Right renal cortex interstitium (tissue), 3 donors: Measurements from ENCODE around the gene AAMP. TPM values are rescaled to one million over a fixed set of nuclear protein-coding genes. Genes with fewer than 3 reads are reported as not detected.
A peak's percentile ranks its signal among the peaks of the same experiment; 100 is the strongest.

Experiments used
- DNase-seq, 3 donors: peaks; one replicate each; pipeline ENCODE4 v3.0.0-alpha.2; 2013; ENCODE audit warnings: low read depth in 3 of 3, low spot score in 2 of 3
- polyA plus RNA-seq, 3 donors: library from polyadenylated mRNA; unstranded; fragments of 120-200 nt; gene quantifications; one replicate each; pipeline ENCODE4 v1.2.1, GENCODE V29; 2013; ENCODE audit not compliant: insufficient read length in 3 of 3

AAMP gene
- polyA plus RNA-seq, 3 donors, result 124 to 147 (median 128) TPM

DNA sequence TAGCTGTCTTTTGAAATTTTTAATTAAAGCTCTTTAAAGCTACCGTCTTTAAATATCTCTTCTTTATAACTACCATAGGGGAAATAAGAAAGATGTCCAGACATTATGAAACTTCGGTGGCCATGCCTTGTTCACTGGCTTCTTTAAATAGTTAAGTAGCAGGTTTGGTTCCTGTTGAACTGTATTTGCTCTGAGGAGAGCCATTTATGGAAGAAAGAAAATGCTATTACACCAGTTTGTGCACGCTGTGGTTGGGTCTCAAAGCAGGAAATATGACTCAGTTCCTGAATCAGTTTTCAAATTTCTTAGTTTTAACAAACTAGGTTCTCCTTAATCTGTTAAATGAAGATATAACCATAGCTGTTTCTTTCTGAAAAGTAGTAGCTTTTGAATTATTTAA, 40.7 kb downstream of the AAMP start:
- DNase-seq, result no peak

DNA sequence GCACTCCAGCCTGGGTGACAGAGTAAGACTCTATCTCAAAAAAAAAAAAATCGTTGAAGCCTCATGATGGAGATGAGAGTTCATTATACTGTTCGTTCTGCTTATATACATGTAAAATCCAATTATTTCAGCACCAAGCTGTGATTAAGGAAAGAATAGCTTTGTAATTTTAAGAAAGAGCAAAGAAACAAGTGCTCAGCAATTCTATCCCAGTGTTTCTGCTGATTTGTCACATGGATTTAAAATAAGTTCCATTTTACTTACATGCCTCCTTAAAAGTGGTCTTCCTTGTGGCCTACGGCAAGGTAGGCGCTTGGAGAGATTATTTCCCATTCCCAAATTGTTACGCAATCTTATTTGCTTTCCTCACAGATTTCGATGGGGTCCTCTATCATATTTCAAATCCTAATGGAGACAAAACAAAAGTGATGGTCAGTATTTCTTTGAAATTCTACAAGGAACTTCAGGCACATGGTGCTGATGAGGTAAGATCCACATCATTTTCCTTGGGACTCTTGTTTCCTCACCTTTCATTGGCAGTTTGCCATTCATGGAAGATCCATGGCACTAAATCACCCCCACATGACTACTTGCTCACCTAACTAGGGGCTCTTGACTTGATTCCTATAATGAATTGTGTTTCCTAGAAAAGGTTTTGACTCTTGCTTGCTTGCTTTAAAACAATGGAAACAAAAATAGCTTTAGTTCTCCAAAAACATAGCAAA, 41.4 kb downstream of the AAMP start:
- DNase-seq, result no peak

DNA sequence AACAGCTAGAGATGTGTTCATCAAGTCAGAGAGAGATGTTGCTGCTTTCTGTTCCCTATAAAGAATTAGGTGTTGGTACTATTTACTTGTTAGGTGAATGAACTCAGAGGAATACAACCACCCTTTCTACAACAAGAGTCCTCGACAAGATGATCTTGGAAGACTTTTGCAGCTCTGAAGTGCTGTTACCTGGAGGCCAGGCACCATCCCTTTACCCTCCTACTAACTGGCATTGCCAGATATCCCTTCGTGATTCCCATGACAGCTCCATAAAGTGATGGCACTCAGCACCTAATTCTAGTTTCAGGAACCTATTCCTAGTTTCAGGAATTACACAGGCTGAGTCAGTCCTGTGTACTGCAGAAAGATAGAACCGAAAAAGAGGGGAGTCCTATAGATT, 43.0 kb downstream of the AAMP start:
- no peak for DNase-seq

DNA sequence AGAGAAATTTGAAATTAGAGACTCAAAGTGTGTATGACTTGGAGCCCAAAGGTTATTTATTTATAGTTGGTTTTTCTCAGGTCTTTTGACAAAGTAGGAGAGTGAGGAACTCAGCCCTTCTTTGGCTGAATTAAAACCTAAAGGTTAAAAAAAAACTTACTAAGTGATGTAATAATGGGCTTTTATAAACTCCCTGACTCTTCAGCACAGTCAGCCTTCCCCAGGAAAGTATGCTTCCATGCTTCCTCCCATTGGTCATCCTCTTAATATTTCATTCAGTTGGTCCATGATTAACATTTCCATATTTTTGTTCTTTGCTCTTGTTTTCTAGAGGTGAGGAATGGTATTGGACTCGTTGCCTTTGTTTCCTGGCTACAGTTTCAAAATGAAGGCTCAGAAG, 45.8 kb downstream of the AAMP start:
- no peak for DNase-seq

DNA sequence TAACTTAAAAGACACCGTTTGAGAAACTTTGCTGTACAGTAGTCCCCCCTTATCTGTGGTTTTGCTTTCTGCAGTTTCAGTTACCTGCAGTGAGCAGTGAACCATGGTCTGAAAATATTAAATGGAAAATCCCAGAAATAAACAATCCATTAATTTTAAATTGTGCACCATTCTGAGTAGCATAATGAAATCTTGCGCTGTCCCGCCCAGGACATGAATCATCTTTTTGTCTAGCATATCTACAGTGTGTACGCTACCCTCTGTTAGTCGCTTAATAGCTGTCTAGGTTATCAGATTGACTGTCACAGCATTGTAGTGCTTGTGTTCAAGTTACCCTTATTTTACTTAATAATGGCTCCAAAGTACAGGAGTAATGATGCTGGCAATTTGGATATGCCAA, 46.9 kb downstream of the AAMP start:
- DNase-seq, result no peak

DNA sequence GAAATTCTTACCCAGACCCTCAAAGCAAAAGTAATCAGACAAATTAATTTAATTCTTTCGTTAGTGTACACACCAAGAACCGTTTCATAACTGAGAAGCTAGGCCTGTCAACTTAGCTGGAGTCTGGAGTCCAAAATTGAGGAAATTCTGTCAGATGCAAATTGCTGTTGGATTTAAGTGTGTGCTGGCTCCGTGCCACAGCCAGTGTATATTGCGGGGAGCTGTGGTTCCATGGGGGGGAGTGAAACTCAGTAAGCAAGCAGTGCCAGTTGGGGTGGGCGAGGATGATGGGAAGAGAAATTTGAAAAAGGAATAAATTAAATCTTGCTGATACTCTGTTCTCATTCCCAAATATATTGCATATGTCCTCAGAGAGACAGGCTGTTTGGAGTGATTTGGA, 48.9 kb downstream of the AAMP start:
- DNase-seq, result no peak

DNA sequence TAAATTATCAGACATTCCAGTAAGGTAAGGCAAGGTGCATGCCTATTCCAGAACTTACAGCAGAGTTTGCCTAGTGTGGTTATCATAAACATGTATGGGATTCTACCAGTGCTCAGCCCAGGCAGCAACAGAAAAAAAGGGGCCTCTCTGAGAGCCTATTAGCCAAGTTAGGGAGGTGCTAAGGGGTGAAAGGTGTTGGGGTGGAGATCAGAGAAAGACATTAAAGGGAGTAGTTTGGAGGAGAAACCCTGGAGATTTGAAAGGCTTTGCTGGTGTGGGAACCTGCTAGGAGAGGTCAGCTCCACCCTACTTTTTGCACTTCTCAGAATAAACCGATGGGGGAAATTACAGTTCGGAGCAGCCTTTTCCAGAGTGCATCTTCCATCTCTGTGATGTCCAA, 50.0 kb downstream of the AAMP start:
- DNase-seq, result no peak

DNA sequence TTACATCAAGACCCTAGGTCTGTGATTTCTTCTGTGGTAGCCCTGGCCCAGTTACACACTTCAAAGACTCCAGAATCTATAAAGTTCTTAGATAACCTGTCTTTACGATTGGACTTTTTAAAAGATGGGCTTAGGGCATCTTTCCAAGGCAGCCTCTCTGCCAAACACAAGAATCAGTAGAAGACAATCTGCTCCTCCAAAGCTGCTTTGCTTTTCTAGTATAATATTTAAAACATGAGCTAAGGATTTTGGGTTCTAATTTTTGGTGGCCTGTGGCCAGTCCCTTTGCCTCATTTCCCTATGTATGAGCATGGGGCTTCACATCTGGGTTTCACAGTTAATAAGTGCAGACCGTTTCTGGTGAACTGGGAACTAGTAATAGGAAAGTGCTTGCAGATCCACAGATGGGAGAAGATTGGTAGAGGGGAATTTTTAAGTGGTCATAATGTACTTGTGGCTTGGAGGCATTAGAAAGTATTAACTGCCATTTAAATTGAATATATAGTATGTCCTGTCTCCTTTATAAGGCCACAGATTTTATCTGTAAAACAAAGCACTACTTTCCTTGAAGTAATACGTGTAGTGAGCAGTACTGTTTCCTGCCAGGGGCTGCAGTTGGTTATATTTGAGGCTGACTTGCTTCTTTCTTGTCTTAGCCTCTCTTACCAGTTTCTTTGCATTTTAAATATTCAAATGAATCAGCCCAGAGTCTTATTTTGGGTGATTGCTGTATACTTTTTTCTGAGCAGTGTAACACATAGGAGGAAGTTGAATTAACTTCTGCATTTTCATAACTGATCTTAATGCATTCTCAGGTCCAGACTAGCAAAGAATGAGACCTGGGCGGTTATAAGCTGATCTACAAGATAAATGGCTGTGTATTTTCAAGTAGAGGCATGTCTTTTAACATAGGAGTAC, 51.4 kb downstream of the AAMP start:
- no peak for DNase-seq

DNA sequence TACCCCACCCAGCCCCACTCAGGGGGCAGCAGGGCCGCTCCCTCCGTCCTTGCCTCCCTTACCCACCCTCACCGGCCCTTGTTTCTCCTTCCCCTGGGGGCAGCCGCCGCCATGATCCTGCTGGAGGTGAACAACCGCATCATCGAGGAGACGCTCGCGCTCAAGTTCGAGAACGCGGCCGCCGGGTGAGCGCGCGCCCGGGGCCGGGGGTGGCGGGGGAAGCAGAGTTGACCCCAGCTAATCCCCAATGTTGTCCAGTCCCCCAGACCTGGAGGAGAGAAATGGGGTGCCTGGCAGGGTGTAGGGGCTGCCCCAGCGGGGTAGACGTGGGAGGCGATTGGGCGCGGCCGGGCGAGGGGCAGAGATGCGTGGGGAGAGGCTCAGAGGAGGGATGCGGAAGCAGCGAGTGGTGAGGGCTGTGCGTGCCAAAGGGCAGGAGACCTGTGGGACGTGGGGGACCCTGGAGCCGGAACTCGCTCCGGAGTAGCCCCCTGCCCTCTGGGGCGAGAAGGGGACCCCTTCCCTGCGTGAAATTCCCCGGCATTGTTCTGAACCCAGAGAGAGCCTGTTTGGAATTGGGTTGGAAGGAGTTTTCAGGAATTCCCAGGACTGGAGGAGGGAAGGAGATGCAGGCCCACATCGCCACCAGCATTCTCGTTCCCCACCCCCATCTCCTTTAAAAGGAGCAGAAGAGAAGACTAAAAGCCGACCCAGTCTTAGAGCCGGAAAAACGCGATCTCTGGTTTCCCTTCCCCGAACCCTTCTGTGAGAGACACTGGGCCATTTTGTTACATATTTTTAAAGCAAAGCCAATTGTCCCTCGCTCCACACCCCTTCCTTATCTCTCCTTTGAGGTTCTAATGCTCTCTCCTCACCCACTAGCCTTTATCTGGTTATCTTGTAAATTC, 52.3 kb downstream of the AAMP start:
- DNase-seq, result peak in 2 of 3 donors; percentile 10 to 17

DNA sequence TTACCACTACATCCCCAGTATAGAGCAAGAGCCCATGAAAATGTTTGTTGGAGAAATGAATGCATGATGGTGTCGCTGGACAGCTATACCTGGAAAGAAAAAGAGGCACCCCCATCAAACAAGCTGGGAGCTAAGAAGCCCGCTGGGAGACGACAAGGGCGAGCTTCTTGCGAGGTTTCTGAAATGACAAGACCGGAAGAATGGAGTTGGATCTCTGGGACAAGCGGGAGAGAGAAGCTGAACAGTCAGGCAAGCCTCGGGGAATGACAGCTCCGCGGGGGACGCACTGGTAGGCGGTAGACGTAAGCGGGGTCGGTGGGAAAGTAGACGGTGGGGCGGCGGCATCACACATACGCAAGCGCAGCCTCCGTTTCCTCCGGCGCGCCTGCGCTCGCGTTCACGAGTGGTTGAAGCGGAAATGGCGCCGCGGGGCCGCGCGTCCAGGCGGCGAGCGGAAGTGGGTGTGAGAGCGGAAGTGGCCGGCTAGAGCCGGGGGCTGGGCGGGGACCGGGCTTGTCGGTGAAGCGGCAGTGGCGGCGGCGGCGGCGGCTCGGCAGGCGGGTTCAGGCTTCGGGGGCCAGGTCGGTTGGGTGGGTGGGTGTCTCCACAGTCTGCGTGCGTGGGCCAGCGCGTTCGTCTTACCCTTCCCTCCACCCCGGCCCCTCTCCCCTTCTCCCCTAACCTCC, 53.1 kb downstream of the AAMP start, which contains the start of gene ARPC2:
ARPC2 (plus strand) TSS at position 516 of the 686 bp plus-strand sequence. CDS start 282 bp downstream, outside the sequence.
- peak; percentile 88 to 89 (median 89) for DNase-seq

DNA sequence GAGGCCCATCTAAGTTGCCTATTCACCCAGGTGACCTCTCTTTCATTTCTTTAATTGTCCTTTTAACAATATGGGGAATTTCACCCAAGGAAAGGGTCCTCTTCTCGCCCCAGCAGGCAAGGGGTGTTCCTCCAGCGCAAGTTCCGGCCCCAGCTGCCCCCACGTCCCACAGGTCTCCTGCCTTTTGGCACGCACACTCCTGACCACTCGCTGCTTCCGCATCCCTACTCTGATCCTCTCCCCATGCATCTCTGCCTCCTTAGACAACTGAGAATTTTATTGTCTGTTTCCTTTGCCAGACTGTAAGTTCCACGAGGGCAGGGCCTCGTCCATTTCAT, 53.6 kb downstream of the AAMP start:
- DNase-seq, result no peak

Other genes starting within 250 kb of the AAMP start
- gene RUFY4, start 200.9 kb downstream of the AAMP start, polyA plus RNA-seq, result under 1 TPM; 0.08 to 0.24 (median 0.24) TPM
- gene CXCR2, start 144.1 kb downstream of the AAMP start, polyA plus RNA-seq, result under 1 TPM; 0.08 to 0.28 (median 0.15) TPM
- not detected for gene CXCR1, start 103.2 kb downstream of the AAMP start, polyA plus RNA-seq
- gene ARPC2, start 52.9 kb downstream of the AAMP start, polyA plus RNA-seq, result 100 to 1,000 TPM; 255 to 260 (median 256) TPM
- gene GPBAR1, start 9.1 kb downstream of the AAMP start, polyA plus RNA-seq, result 1 to 10 TPM; 1.6 to 2.5 (median 1.8) TPM
- 10 to 100 TPM; 89.9 to 98.8 (median 89.9) TPM for gene PNKD, start 382 bp upstream of the AAMP start, polyA plus RNA-seq
- 100 to 1,000 TPM in 1 of 3 donors, 10 to 100 TPM in 2; 90.0 to 103 (median 96.6) TPM for gene TMBIM1, start 22.4 kb upstream of the AAMP start, polyA plus RNA-seq
- 1 to 10 TPM; 4.7 to 5.8 (median 5.1) TPM for gene CATIP, start 86.7 kb upstream of the AAMP start, polyA plus RNA-seq
- gene SLC11A1, start 112.1 kb upstream of the AAMP start, polyA plus RNA-seq, result under 1 TPM; 0.56 to 0.98 (median 0.68) TPM
- 100 to 1,000 TPM; 124 to 134 (median 127) TPM for gene CTDSP1, start 129.7 kb upstream of the AAMP start, polyA plus RNA-seq
- gene VIL1, start 149.0 kb upstream of the AAMP start, polyA plus RNA-seq, result 10 to 100 TPM; 18.8 to 26.9 (median 25.1) TPM